ENCODE data around the gene ZNF467. TPM values are rescaled to one million over a fixed set of nuclear protein-coding genes. Genes with fewer than 3 reads are reported as not detected.

The ZNF467 gene
- total RNA-seq, 2 donors from 2014 or later = 0.91 to 2.5 TPM

DNA sequence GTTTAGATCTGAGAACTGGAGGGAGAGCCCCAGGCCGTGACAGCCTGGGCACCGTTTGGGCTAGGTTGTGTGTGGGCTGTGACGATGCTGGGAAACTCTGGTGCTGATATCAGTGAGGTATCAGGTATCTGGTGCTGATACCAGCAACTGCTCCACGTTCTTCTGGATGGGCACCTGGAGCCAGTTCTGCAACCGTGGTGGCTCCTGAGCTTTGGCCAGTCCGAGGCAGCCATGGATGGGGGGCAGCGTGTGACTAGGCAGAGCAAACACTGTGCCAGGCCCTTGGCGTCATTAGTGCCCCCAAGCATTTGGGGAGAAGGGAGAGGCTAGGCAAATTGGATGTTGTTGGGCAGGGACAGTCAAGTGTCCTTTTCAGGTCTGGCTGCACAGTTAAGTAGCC lies 57.9 kb downstream of the ZNF467 start:
- Histone ChIP-seq H3K36me3 (ENCODE audit: control insufficient read depth, insufficient read depth, low read length) (no peaks in the 10 kb centered on the region), H3K4me1 (ENCODE audit: control insufficient read depth, insufficient read depth, low read length) (no peaks in the 10 kb centered on the region), H3K9me3 (ENCODE audit: control insufficient read depth, low read length) (peaks cover 15% of the 10 kb centered on the region), H3K27me3 (ENCODE audit: control insufficient read depth, insufficient read depth, low read length, poor library complexity, severe bottlenecking) (no peaks in the 10 kb centered on the region), H3K27ac (ENCODE audit: low read depth, low read length) (no peak overlapping the region), H3K4me3 (ENCODE audit: low read length) (peak overlapping the region; percentile 96), H3K9ac (ENCODE audit: extremely low read depth, low read length, poor library complexity, severe bottlenecking) (peak overlapping the region; percentile 70)
- Mint-ChIP-seq H3K9me3 (peaks cover 25% of the 10 kb centered on the region), H3K27me3 (ENCODE audit: insufficient read depth) (peaks cover 17% of the 10 kb centered on the region), H3K4me1 (peaks cover 14% of the 10 kb centered on the region), H3K27ac (peak overlapping the region; percentile 72), H3K4me3 (peak overlapping the region; percentile 84), H3K36me3 (ENCODE audit: low read depth) (peaks cover 8% of the 10 kb centered on the region)
- whole genome bisulfite sequencing, 2 experiments (ENCODE audit: insufficient coverage in 1 of 2, insufficient read length in 1 of 2) = 60 to 62% methylated on average over 5 to 8 of the region's 8 CpGs
- peak; percentile 48 for DNase-seq
- TF ChIP-seq, protein P1, sequence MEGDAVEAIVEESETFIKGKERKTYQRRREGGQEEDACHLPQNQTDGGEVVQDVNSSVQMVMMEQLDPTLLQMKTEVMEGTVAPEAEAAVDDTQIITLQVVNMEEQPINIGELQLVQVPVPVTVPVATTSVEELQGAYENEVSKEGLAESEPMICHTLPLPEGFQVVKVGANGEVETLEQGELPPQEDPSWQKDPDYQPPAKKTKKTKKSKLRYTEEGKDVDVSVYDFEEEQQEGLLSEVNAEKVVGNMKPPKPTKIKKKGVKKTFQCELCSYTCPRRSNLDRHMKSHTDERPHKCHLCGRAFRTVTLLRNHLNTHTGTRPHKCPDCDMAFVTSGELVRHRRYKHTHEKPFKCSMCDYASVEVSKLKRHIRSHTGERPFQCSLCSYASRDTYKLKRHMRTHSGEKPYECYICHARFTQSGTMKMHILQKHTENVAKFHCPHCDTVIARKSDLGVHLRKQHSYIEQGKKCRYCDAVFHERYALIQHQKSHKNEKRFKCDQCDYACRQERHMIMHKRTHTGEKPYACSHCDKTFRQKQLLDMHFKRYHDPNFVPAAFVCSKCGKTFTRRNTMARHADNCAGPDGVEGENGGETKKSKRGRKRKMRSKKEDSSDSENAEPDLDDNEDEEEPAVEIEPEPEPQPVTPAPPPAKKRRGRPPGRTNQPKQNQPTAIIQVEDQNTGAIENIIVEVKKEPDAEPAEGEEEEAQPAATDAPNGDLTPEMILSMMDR (conservative IDR thresholded peaks at IDR 0.05) = no peak

DNA sequence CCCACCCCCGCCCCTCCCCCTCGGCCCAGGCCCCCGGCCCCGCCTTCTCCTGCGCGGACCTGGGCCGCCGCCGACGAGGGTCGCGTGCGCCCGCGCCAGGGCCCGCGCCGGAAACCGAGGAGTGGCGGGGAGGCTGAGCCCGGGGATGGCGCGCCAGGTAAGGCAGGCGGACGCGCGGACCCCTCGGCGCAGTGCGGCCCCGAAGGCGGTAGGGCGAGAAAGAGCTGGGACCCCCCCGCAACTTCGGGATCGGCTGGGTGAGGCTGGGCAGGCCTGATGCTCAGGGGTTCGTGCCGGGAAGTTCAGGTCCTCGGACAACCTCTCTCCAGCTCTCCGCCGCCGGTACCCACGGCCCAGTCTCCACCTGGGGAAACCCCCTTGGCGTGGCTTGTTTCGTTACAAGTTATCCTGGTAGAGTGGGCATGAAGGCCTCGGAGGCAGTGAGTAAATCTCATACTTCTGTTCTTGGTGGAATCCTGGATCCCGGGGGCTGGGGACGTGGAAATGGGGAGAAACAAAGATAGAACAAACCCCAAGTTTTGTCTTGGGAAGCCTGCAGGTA lies 58.4 kb downstream of the ZNF467 start:
- Mint-ChIP-seq H3K27me3 (ENCODE audit: insufficient read depth) (peaks cover 17% of the 10 kb centered on the region), H3K9me3 (peaks cover 30% of the 10 kb centered on the region), H3K27ac (peak overlapping the region; percentile 72), H3K4me1 (peaks cover 10% of the 10 kb centered on the region), H3K36me3 (ENCODE audit: low read depth) (peaks cover 8% of the 10 kb centered on the region), H3K4me3 (peak overlapping the region; percentile 84)
- Histone ChIP-seq H3K27ac (ENCODE audit: low read depth, low read length) (no peak overlapping the region), H3K4me3 (ENCODE audit: low read length) (peak overlapping the region; percentile 96), H3K4me1 (ENCODE audit: control insufficient read depth, insufficient read depth, low read length) (no peaks in the 10 kb centered on the region), H3K9ac (ENCODE audit: extremely low read depth, low read length, poor library complexity, severe bottlenecking) (peak overlapping the region; percentile 70), H3K36me3 (ENCODE audit: control insufficient read depth, insufficient read depth, low read length) (no peaks in the 10 kb centered on the region), H3K27me3 (ENCODE audit: control insufficient read depth, insufficient read depth, low read length, poor library complexity, severe bottlenecking) (no peaks in the 10 kb centered on the region), H3K9me3 (ENCODE audit: control insufficient read depth, low read length) (peaks cover 19% of the 10 kb centered on the region)
- WGBS, 2 experiments (ENCODE audit: insufficient coverage in 1 of 2, insufficient read length in 1 of 2) = 1 to 2% methylated on average over 14 to 48 of the region's 48 CpGs
- TF ChIP-seq, protein P1 (conservative IDR thresholded peaks at IDR 0.05) = no peak
- no peak for DNase-seq

Other genes starting within 250 kb of the ZNF467 start
- 10 to 100 TPM in 1 of 2 donors, 1 to 10 TPM in 1; 8.3 to 15.6 TPM for gene ZNF862, start 64.8 kb upstream of the ZNF467 start, total RNA-seq
- 10 to 100 TPM; 15.3 to 16.1 TPM for gene ATP6V0E2, start 100.4 kb upstream of the ZNF467 start, total RNA-seq

Measured in endodermal cell (in vitro differentiated cells).